BLaER1 treated with 17β-estradiol and CSF1 and Interleukin-3, amounts not matched to agents 10 nM and 100 nM (cell line): ENCODE data around the gene ARHGAP12.

Source experiments
- H3K27ac ChIP-seq, 11 experiments: shearing (Covaris generic); formaldehyde crosslinking; 2 replicates each; pipeline ENCODE4 v1.8.1; 2022
- H3K27me3 ChIP-seq, 11 experiments: shearing (Covaris generic); formaldehyde crosslinking; 2 replicates each; pipeline ENCODE4 v1.8.1; 2022
- H3K36me3 ChIP-seq, 11 experiments: shearing (Covaris generic); formaldehyde crosslinking; 2 replicates each; pipeline ENCODE4 v1.8.1; 2022
- H3K4me1 ChIP-seq, 10 experiments: shearing (Covaris generic); formaldehyde crosslinking; 2 replicates each; pipeline ENCODE4 v1.8.1; 2022
- H3K4me2 ChIP-seq, 11 experiments: shearing (Covaris generic); formaldehyde crosslinking; 2 replicates each; pipeline ENCODE4 v1.8.1; 2022
- H3K4me3 ChIP-seq, 10 experiments: shearing (Covaris generic); formaldehyde crosslinking; 2 replicates each; pipeline ENCODE4 v1.8.1; 2022
- H3K9ac ChIP-seq, 11 experiments: shearing (Covaris generic); formaldehyde crosslinking; 2 replicates each; pipeline ENCODE4 v1.8.1; 2022
- H3K9me3 ChIP-seq, 11 experiments: shearing (Covaris generic); formaldehyde crosslinking; replicated peaks in 1 of 11; 2 replicates each; pipeline ENCODE4 v1.8.1; 2022
- H4K20me1 ChIP-seq, 11 experiments: shearing (Covaris generic); formaldehyde crosslinking; 2 replicates each; pipeline ENCODE4 v1.8.1; 2022
- Cebpa-rat ChIP-seq, 11 experiments: shearing (Covaris generic); IDR thresholded peaks; 2 replicates each; pipeline ENCODE4 v1.8.1; 2022

ARHGAP12 gene

GRCh38 chr10:31953480-31953879 is 24.8 kb upstream of the ARHGAP12 start:
- peaks cover 0 to 16% (median 0%) of the 10 kb centered on the region in 11 experiments; a peak in 3 of 22 replicates for H3K27me3 ChIP-seq
- H3K9me3 ChIP-seq = peaks cover 31 to 52% (median 43%) of the 10 kb centered on the region in 11 experiments
- H3K4me1 ChIP-seq = peaks cover 13 to 26% (median 15%) of the 10 kb centered on the region in 10 experiments
- no peak overlapping the region for H3K27ac ChIP-seq
- TF ChIP-seq Cebpa-rat (IDR thresholded peaks at IDR 0.05) = no peak
- peaks cover 0 to 14% (median 6%) of the 10 kb centered on the region in 11 experiments; a peak in 6 of 22 replicates for H3K36me3 ChIP-seq
- no peak overlapping the region for H3K9ac ChIP-seq
- H4K20me1 ChIP-seq = no peaks in the 10 kb centered on the region
- H3K4me3 ChIP-seq = no peak overlapping the region
- no peak overlapping the region for H3K4me2 ChIP-seq

DNA sequence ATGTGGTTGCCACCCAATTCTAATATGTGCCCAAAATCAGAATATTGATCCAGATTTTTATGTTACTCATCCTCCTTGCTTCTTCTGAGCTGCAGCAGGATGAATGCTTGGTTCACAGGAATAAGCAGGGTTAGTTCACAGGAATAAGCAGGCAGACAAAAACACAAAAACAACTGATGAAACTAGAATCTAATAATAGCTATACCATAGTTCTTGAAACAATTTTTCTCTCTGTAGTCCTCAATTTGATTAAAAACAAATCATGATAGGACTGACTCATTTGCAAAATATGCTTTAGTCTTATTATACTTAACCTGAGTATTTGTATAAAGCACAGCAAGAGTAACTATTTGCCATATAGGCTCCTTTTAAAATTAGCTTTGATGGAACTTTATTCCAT is 24.4 kb upstream of the ARHGAP12 start:
- no peak overlapping the region for H3K4me3 ChIP-seq
- H3K9me3 ChIP-seq = peaks cover 31 to 52% (median 43%) of the 10 kb centered on the region in 11 experiments
- no peaks in the 10 kb centered on the region for H4K20me1 ChIP-seq
- TF ChIP-seq Cebpa-rat (IDR thresholded peaks at IDR 0.05) = no peak
- peaks cover 13 to 23% (median 15%) of the 10 kb centered on the region in 10 experiments for H3K4me1 ChIP-seq
- H3K4me2 ChIP-seq = peak overlapping the region in 7 of 11 experiments; percentile 64 to 82 (median 73); a peak in 8 of 22 replicates
- H3K27me3 ChIP-seq = peaks cover 0 to 16% (median 0%) of the 10 kb centered on the region in 11 experiments; a peak in 3 of 22 replicates
- H3K36me3 ChIP-seq = peaks cover 0 to 14% (median 6%) of the 10 kb centered on the region in 11 experiments; a peak in 6 of 22 replicates
- no peak overlapping the region for H3K9ac ChIP-seq
- no peak overlapping the region for H3K27ac ChIP-seq

DNA sequence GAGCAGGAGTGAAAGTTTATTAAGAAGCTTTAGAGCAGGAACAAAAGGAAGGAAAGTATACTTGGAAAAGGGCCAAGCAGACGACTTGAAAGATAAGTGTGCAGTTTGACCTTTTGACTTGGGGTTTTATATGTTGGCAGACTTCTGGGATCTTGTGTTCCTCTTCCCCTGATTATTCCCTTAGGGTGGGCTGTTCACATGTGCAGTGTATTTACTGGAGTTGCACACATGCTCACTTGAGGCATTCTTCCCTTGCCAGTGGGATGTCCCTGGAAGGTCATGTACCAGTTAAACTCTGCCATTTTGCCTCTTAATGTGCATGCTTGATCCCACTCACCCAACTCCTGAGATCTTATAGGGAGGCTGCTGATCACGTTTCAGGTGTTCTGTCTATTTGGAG is 23.4 kb upstream of the ARHGAP12 start:
- no peak for TF ChIP-seq Cebpa-rat (IDR thresholded peaks at IDR 0.05)
- Histone ChIP-seq H3K4me2 (peak overlapping the region; percentile 63 to 82 (median 73)), H3K4me3 (no peak overlapping the region), H4K20me1 (no peaks in the 10 kb centered on the region), H3K27ac (no peak overlapping the region), H3K27me3 (peaks cover 0 to 16% (median 0%) of the 10 kb centered on the region in 11 experiments; a peak in 3 of 22 replicates), H3K9me3 (peaks cover 31 to 52% (median 43%) of the 10 kb centered on the region in 11 experiments), H3K4me1 (peaks cover 13 to 32% (median 18%) of the 10 kb centered on the region in 10 experiments), H3K36me3 (peaks cover 0 to 14% (median 6%) of the 10 kb centered on the region in 11 experiments; a peak in 6 of 22 replicates), H3K9ac (no peak overlapping the region)

DNA sequence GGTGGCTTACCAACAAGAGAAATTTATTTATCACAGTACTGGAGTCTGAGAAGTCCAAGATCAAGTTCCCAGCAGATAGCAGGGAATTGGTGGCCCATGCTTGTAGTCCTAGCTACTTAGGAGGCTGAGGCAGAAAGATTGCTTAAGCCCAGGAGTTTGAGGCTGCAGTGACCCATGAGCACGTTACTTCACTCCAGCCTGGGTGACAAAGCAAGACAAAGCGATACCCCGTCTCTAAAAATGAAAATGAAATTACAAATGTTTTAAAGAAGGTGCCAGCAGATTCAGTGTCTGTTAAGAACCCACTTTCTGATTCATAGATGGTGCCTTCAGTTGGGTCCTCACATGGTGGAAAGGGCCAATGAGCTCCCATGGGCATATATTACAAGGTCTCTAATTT is 20.6 kb upstream of the ARHGAP12 start:
- Histone ChIP-seq H3K4me1 (peaks cover 13 to 43% (median 15%) of the 10 kb centered on the region in 10 experiments), H3K4me2 (no peak overlapping the region), H3K4me3 (no peak overlapping the region), H3K36me3 (0 out of 22 replicates have a peak, but pooled peaks cover 0 to 7% (median 0%) of the 10 kb centered on the region in 11 experiments), H3K27me3 (peaks cover 0 to 10% (median 0%) of the 10 kb centered on the region in 11 experiments; a peak in 3 of 22 replicates), H4K20me1 (no peaks in the 10 kb centered on the region), H3K27ac (no peak overlapping the region), H3K9ac (no peak overlapping the region), H3K9me3 (peaks cover 11 to 32% (median 27%) of the 10 kb centered on the region in 11 experiments)
- TF ChIP-seq Cebpa-rat (IDR thresholded peaks at IDR 0.05) = no peak

DNA sequence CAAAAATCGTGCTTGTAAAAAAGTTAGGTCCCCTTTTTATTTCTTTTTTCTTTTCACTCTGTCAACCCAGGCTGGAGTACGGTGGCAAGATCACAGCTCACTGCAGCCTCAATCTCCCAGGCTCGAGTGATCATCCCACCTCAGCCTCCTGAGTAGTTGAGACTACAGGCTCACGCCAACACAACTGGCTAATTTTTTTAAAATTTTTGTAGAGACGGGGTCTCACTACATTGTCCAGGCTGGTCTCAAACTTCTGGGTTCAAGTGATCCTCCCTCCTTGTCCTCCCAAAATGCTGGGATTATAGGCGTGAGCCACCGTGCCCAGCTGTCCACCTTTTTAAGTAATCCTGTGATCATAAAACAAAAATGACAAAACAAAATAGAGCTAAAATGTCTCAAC is 19.4 kb upstream of the ARHGAP12 start:
- H3K36me3 ChIP-seq = 0 out of 22 replicates have a peak, but pooled peaks cover 0 to 7% (median 0%) of the 10 kb centered on the region in 11 experiments
- no peaks in the 10 kb centered on the region for H4K20me1 ChIP-seq
- H3K27me3 ChIP-seq = peaks cover 0 to 9% (median 0%) of the 10 kb centered on the region in 11 experiments; a peak in 2 of 22 replicates
- no peak overlapping the region for H3K27ac ChIP-seq
- no peak overlapping the region for H3K4me3 ChIP-seq
- peak overlapping the region in 1 of 11 experiments; percentile 47; a peak in 2 of 22 replicates for H3K4me2 ChIP-seq
- no peak overlapping the region for H3K9ac ChIP-seq
- peaks cover 13 to 46% (median 15%) of the 10 kb centered on the region in 10 experiments for H3K4me1 ChIP-seq
- H3K9me3 ChIP-seq = peaks cover 0 to 22% (median 17%) of the 10 kb centered on the region in 11 experiments; a peak in 19 of 22 replicates
- no peak for TF ChIP-seq Cebpa-rat (IDR thresholded peaks at IDR 0.05)

DNA sequence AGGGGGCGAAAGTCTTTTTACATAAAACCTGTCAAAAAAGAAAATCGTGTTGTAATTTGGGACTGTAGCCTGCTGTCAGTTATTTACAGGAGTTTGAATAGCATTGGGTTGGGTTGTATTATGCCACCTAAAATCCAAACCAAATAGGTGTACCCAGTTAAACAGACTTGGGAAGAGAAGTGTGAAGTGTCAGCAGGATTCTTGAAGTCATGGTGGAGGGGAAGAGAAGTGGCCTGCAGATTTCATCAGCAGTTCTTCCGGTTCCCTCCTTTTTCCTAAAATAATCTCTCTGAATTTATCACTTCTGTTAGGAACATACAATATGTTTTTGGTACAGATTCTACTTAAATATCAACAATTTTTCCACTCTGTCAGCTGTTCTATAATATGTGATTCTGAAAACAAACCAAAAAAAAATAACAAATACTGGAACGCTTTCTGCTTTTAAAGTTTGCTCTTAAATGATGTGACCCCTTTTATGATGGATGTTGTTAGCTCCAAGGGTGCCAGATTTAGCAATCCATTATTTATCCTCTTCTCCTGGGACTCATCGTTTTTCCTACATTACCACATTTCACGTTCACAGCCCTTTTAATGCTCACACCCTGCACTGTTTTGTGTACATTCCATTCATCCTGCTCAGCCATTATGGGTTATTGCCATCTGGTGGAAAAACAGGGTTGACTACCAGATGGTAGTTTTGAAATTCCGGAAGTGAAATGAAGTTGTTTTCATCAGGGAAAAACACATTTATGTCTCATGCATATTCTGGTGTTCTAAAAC is 18.7 kb upstream of the ARHGAP12 start:
- H3K4me2 ChIP-seq = peak overlapping the region in 6 of 11 experiments; percentile 0 to 55 (median 23); a peak in 9 of 22 replicates
- 0 out of 22 replicates have a peak, but pooled peaks cover 0 to 7% (median 0%) of the 10 kb centered on the region in 11 experiments for H3K36me3 ChIP-seq
- H3K9me3 ChIP-seq = peaks cover 0 to 22% (median 17%) of the 10 kb centered on the region in 11 experiments; a peak in 19 of 22 replicates
- no peak overlapping the region for H3K4me3 ChIP-seq
- no peak overlapping the region for H3K9ac ChIP-seq
- no peaks in the 10 kb centered on the region for H4K20me1 ChIP-seq
- no peak for TF ChIP-seq Cebpa-rat (IDR thresholded peaks at IDR 0.05)
- H3K4me1 ChIP-seq = peaks cover 7 to 41% (median 9%) of the 10 kb centered on the region in 10 experiments
- H3K27ac ChIP-seq = no peak overlapping the region
- H3K27me3 ChIP-seq = peaks cover 0 to 4% (median 0%) of the 10 kb centered on the region in 11 experiments; a peak in 2 of 22 replicates

GRCh38 chr10:31945392-31945791 is 16.8 kb upstream of the ARHGAP12 start:
- no peak overlapping the region for H3K4me3 ChIP-seq
- H3K36me3 ChIP-seq = 0 out of 22 replicates have a peak, but pooled peaks cover 0 to 3% (median 0%) of the 10 kb centered on the region in 11 experiments
- peak overlapping the region in 1 of 11 experiments; percentile 10; a peak in 2 of 22 replicates for H3K4me2 ChIP-seq
- H3K27me3 ChIP-seq = no peaks in the 10 kb centered on the region
- peaks cover 0 to 31% (median 0%) of the 10 kb centered on the region in 10 experiments; a peak in 7 of 20 replicates for H3K4me1 ChIP-seq
- no peak overlapping the region for H3K27ac ChIP-seq
- TF ChIP-seq Cebpa-rat (IDR thresholded peaks at IDR 0.05) = no peak
- no peaks in the 10 kb centered on the region for H4K20me1 ChIP-seq
- H3K9me3 ChIP-seq = peaks cover 0 to 11% (median 8%) of the 10 kb centered on the region in 11 experiments; a peak in 13 of 22 replicates
- no peak overlapping the region for H3K9ac ChIP-seq

DNA sequence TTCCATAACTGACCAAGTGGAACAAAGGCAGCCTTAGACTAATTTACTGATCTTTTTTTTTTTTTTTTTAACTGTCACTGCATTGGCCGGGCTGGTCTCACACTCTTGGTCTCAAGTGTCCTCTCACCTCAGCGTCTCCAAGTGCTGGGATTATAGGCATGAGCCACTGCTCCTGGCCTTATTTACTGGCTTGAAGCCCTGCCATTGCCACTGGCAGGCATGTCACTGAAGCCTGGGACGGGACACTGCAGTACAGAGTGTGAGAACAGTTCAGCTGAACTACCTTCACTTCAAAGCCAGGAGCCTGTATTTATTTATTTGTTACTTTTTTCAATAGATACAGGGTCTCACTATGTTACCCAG is 15.4 kb upstream of the ARHGAP12 start:
- H3K4me1 ChIP-seq = peaks cover 0 to 31% (median 0%) of the 10 kb centered on the region in 10 experiments; a peak in 7 of 20 replicates
- H3K4me2 ChIP-seq = peak overlapping the region in 3 of 11 experiments; percentile 2 to 47 (median 10); a peak in 4 of 22 replicates
- no peaks in the 10 kb centered on the region for H4K20me1 ChIP-seq
- no peak overlapping the region for H3K27ac ChIP-seq
- no peak overlapping the region for H3K9ac ChIP-seq
- H3K4me3 ChIP-seq = no peak overlapping the region
- H3K9me3 ChIP-seq = no peaks in the 10 kb centered on the region
- no peaks in the 10 kb centered on the region for H3K36me3 ChIP-seq
- no peak for TF ChIP-seq Cebpa-rat (IDR thresholded peaks at IDR 0.05)
- no peaks in the 10 kb centered on the region for H3K27me3 ChIP-seq

DNA sequence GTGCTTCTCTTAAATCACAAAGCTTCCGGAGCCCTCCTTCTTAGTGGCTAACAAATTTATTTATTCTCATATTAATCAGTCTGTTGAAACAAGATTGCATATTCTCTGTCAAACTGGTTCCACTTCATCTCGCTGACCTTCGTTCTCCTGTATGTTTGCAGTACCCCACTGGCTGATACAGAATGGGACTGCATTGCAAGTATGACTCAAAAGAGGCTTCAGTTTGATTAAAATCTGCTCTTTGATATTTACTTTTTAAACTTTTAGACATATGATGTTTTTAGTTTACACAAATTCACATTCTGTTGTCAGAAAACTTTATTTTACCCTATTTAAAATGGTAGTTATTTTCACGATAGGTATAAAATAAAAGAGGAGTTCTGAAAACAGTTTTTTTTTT is 14.3 kb upstream of the ARHGAP12 start:
- Histone ChIP-seq H3K4me3 (no peak overlapping the region), H3K27ac (no peak overlapping the region), H3K9me3 (no peaks in the 10 kb centered on the region), H3K4me1 (peaks cover 0 to 29% (median 0%) of the 10 kb centered on the region in 10 experiments; a peak in 7 of 20 replicates), H3K9ac (no peak overlapping the region), H3K27me3 (no peaks in the 10 kb centered on the region), H3K36me3 (no peaks in the 10 kb centered on the region), H3K4me2 (no peak overlapping the region), H4K20me1 (no peaks in the 10 kb centered on the region)
- TF ChIP-seq Cebpa-rat (IDR thresholded peaks at IDR 0.05) = no peak
